ENCODE measurements around the gene KCNG2. TPM values are rescaled to one million over a fixed set of nuclear protein-coding genes. Genes with fewer than 3 reads are reported as not detected.

The KCNG2 gene
- total and polyA plus RNA-seq, 9 of the 15 experiments (the other 6 are each of a cell fraction or from before 2014, with no cell fraction given), result not detected

DNA sequence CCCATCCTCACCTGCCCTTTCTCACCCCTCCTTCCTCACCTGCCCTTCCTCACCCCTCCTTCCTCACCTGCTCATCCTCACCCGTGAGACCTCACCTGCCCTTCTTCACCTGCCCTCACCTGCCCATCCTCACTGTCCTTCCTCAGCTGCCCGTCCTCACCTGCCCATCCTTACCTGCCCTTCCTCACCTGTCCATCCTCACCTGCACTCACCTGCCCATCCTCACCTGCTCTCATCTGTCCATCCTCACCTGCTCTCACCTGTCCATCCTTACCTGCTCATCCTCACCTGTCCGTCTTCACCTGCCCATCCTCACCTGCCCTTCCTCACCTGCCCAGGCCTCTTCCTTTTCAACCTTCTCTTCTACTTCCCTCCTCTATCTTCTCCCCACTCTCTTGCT lies 34.4 kb downstream of the KCNG2 start:
- Histone ChIP-seq H3K4me3 (no peak overlapping the region), H3K27ac (ENCODE audit: extremely low read depth, low read depth, low read length) (no peak overlapping the region), H3K9me1 (ENCODE audit: control insufficient read depth, insufficient read depth, low read length) (no peaks in the 10 kb centered on the region), H3K9ac (ENCODE audit: insufficient read depth in 1 of 2, low read depth in 2 of 2, low read length in 2 of 2) (no peak overlapping the region), H3K4me1 (replicated peaks in 1 of 2; ENCODE audit: control insufficient read depth in 2 of 2, insufficient read depth in 2 of 2, low read length in 2 of 2) (no peaks in the 10 kb centered on the region), H3K4me2 (ENCODE audit: insufficient read depth, low read length) (no peak overlapping the region), H4K20me1 (replicated peaks; ENCODE audit: control insufficient read depth, insufficient read depth, low read length) (no peaks in the 10 kb centered on the region), H3K79me2 (ENCODE audit: control insufficient read depth, insufficient read depth, low read length) (no peaks in the 10 kb centered on the region), H3K27me3 (ENCODE audit: control insufficient read depth in 2 of 2, insufficient read depth in 2 of 2, low read length in 2 of 2) (peaks cover 0 to 20% of the 10 kb centered on the region in 2 experiments; a peak in 2 of 5 replicates), H3K36me3 (ENCODE audit: control insufficient read depth, insufficient read depth, low read length) (no peaks in the 10 kb centered on the region), H3K9me3 (replicated peaks; ENCODE audit: control insufficient read depth, insufficient read depth, low read depth, low read length) (no peaks in the 10 kb centered on the region), H2AFZ (ENCODE audit: low read depth, low read length) (no peak overlapping the region)
- CTCF ChIA-PET (ENCODE audit: low intra/inter-chr PET ratio), result no interaction called here
- in situ Hi-C loops (cut with MboI) (no loop called here), intact Hi-C loops (cut with micrococcal nuclease) (no loop called here)
- no TSS peak for BruUV-seq (replicated peaks)
- no peak for ATAC-seq
- POLR2A ChIA-PET, result no interaction called here
- no peak for DNase-seq (ENCODE audit: extremely low read depth in 1 of 4, low spot score in 3 of 4)
- FAIRE-seq, result no peak
- 0% methylated on average over 2 of the region's 3 CpGs for WGBS (ENCODE audit: insufficient coverage, low coverage, missing lambda C conversion rate)
- TF ChIP-seq SIX5 (IDR thresholded peaks at IDR 0.05; ENCODE audit: borderline replicate concordance in 1 of 2, insufficient read depth in 1 of 2, low read depth in 1 of 2, low read length in 2 of 2) (no peak), ZNF121 (CRISPR knock-in tag; conservative IDR thresholded peaks at IDR 0.05) (no peak), MAFF (IDR thresholded peaks at IDR 0.05; ENCODE audit: low read length) (no peak), PHTF2 (CRISPR knock-in tag; IDR thresholded peaks at IDR 0.05) (no peak), NONO (IDR thresholded peaks at IDR 0.05; ENCODE audit: low read depth in 2 of 2, low read length in 1 of 2) (no peak)
- TF ChIP-seq, protein P1, sequence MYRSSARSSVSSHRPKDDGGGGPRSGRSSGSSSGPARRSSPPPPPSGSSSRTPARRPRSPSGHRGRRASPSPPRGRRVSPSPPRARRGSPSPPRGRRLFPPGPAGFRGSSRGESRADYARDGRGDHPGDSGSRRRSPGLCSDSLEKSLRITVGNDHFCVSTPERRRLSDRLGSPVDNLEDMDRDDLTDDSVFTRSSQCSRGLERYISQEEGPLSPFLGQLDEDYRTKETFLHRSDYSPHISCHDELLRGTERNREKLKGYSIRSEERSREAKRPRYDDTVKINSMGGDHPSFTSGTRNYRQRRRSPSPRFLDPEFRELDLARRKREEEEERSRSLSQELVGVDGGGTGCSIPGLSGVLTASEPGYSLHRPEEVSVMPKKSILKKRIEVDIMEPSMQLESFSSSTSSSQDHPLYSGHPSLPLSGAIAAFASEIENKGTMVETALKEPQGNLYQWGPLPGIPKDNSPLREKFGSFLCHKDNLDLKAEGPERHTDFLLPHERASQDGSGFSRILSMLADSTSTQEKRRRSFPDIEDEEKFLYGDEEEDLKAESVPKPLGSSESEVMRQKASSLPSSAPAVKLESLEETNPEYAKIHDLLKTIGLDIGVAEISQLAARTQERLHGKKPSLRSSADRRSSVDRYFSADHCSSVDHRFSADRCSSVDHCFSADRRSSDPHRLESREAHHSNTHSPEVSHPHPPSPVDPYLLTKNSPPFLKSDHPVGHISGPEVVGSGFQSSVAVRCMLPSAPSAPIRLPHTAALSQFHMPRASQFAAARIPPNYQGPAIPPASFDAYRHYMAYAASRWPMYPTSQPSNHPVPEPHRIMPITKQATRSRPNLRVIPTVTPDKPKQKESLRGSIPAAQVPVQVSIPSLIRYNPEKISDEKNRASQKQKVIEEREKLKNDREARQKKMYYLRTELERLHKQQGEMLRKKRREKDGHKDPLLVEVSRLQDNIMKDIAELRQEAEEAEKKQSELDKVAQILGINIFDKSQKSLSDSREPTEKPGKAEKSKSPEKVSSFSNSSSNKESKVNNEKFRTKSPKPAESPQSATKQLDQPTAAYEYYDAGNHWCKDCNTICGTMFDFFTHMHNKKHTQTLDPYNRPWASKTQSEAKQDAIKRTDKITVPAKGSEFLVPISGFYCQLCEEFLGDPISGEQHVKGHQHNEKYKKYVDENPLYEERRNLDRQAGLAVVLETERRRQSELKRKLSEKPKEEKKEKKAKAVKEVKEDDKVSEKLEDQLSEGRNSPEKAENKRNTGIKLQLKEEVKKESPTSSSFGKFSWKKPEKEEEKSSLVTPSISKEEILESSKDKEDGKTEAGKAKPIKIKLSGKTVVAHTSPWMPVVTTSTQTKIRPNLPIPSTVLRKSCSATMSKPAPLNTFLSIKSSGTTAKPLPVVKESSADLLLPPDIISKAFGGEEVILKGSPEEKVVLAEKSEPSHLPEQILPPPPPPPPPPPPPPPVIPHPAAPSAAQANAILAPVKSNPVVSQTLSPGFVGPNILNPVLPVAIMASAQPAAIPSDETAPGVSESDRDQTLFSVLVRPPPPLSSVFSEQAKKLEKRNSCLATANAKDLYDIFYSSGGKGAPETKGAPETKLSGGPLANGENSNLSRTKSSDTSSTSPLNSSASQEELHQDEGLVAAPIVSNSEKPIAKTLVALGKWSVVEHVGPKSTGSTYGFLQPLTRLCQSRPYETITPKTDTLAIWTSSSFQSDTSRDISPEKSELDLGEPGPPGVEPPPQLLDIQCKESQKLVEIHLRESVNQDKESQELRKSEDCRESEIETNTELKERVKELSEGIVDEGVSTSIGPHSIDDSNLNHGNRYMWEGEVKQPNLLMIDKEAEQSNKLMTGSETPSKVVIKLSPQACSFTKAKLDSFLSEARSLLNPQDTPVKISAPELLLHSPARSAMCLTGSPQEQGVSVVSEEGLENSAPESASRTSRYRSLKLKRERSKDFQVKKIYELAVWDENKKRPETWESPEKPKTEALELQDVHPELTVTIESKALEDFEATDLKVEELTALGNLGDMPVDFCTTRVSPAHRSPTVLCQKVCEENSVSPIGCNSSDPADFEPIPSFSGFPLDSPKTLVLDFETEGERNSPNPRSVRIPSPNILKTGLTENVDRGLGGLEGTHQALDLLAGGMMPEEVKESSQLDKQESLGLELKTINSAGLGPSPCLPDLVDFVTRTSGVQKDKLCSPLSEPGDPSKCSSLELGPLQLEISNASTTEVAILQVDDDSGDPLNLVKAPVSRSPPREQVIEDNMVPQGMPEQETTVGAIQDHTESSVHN (IDR thresholded peaks at IDR 0.05; ENCODE audit: borderline replicate concordance in 1 of 2, low read depth in 1 of 2), result no peak
- TF ChIP-seq, protein P2, sequence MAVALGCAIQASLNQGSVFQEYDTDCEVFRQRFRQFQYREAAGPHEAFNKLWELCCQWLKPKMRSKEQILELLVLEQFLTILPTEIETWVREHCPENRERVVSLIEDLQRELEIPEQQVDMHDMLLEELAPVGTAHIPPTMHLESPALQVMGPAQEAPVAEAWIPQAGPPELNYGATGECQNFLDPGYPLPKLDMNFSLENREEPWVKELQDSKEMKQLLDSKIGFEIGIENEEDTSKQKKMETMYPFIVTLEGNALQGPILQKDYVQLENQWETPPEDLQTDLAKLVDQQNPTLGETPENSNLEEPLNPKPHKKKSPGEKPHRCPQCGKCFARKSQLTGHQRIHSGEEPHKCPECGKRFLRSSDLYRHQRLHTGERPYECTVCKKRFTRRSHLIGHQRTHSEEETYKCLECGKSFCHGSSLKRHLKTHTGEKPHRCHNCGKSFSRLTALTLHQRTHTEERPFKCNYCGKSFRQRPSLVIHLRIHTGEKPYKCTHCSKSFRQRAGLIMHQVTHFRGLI (CRISPR knock-in tag; IDR thresholded peaks at IDR 0.05), result no peak
- TF ChIP-seq, protein P3, sequence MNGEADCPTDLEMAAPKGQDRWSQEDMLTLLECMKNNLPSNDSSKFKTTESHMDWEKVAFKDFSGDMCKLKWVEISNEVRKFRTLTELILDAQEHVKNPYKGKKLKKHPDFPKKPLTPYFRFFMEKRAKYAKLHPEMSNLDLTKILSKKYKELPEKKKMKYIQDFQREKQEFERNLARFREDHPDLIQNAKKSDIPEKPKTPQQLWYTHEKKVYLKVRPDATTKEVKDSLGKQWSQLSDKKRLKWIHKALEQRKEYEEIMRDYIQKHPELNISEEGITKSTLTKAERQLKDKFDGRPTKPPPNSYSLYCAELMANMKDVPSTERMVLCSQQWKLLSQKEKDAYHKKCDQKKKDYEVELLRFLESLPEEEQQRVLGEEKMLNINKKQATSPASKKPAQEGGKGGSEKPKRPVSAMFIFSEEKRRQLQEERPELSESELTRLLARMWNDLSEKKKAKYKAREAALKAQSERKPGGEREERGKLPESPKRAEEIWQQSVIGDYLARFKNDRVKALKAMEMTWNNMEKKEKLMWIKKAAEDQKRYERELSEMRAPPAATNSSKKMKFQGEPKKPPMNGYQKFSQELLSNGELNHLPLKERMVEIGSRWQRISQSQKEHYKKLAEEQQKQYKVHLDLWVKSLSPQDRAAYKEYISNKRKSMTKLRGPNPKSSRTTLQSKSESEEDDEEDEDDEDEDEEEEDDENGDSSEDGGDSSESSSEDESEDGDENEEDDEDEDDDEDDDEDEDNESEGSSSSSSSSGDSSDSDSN (IDR thresholded peaks at IDR 0.05; ENCODE audit: borderline replicate concordance in 1 of 2, low read depth in 2 of 2, low read length in 2 of 2), result no peak

Measured in K562 (cell line).